Endodermal cell (in vitro differentiated cells): ENCODE data around the gene CAMSAP1. TPM values are rescaled to one million over a fixed set of nuclear protein-coding genes. Genes with fewer than 3 reads are reported as not detected.
"Not testable (repeated sequence)": the region's sequence is repeated elsewhere in the genome, so short reads cannot be mapped to it uniquely, and the experiment has no call there.

Experiments
- DNase-seq: peaks from one replicate; pipeline ENCODE4 v3.0.0-alpha.2; 2017
- H3K27ac ChIP-seq: 2 replicates; pipeline ENCODE4 v1.5.1; 2013; ENCODE audit warnings: mild to moderate bottlenecking, low read depth, low read length, moderate library complexity
- H3K27me3 ChIP-seq: 2 replicates; pipeline ENCODE4 v1.6.1; 2013; ENCODE audit warnings: mild to moderate bottlenecking, low read length, moderate library complexity; ENCODE audit not compliant: insufficient read depth, control insufficient read depth, poor library complexity, severe bottlenecking
- H3K36me3 ChIP-seq: 2 replicates; pipeline ENCODE4 v1.7.0; 2013; ENCODE audit warnings: mild to moderate bottlenecking, low read length, moderate library complexity; ENCODE audit not compliant: control insufficient read depth, insufficient read depth
- H3K4me1 ChIP-seq: one replicate; pipeline ENCODE4 v1.7.0; 2013; ENCODE audit warnings: low read length; ENCODE audit not compliant: control insufficient read depth, insufficient read depth
- H3K4me3 ChIP-seq: 2 replicates; pipeline ENCODE4 v1.5.1; 2013; ENCODE audit warnings: mild to moderate bottlenecking, low read length, moderate library complexity
- H3K9ac ChIP-seq: 2 replicates; pipeline ENCODE4 v1.6.1; 2013; ENCODE audit warnings: mild to moderate bottlenecking, low read length, moderate library complexity; ENCODE audit not compliant: poor library complexity, severe bottlenecking; ENCODE audit errors: extremely low read depth
- H3K9me3 ChIP-seq: 2 replicates; pipeline ENCODE4 v1.6.1; 2013; ENCODE audit warnings: mild to moderate bottlenecking, low read length, moderate library complexity; ENCODE audit not compliant: control insufficient read depth
- H3K27ac Mint-ChIP-seq: 2 replicates; pipeline ENCODE4 v1.8.0; 2020; ENCODE audit warnings: mixed read lengths
- H3K27me3 Mint-ChIP-seq: 2 replicates; pipeline ENCODE4 v1.8.0; 2021; ENCODE audit warnings: mild to moderate bottlenecking, mixed read lengths; ENCODE audit not compliant: insufficient read depth
- H3K36me3 Mint-ChIP-seq: 2 replicates; pipeline ENCODE4 v1.8.0; 2020; ENCODE audit warnings: low read depth, mixed read lengths
- H3K4me1 Mint-ChIP-seq: 2 replicates; pipeline ENCODE4 v1.8.0; 2020; ENCODE audit warnings: mixed read lengths
- H3K4me3 Mint-ChIP-seq: 2 replicates; pipeline ENCODE4 v1.8.0; 2020; ENCODE audit warnings: mild to moderate bottlenecking, moderate library complexity, mixed read lengths
- H3K9me3 Mint-ChIP-seq: 2 replicates; pipeline ENCODE4 v1.8.0; 2020; ENCODE audit warnings: mild to moderate bottlenecking, mixed read lengths
- WGBS, 2 experiments: methylation state at CpG; one replicate each; pipeline versions ENCODE4 v1.1.5 to v1.1.7; 2013; ENCODE audit warnings: missing lambda C conversion rate in 2 of 2, mixed read lengths in 1 of 2; ENCODE audit not compliant: insufficient coverage in 1 of 2, insufficient read length in 1 of 2; 5-methylcytosine and 5-hydroxymethylcytosine counted together
- total RNA-seq, 2 donors: library from RNA; stranded (reverse); fragmentation: NEBNext Ultra II Directional in 1 of 2; extraction: Animal tissue kit (Norgen Biotek cat#: 25700) in 1 of 2; gene quantifications; 2 replicates in 1 of 2; 3 replicates in 1 of 2; pipeline ENCODE4 v1.2.1, GENCODE V29; 2021
- TF ChIP-seq, protein P1 (sequence below): fragments of 200-600 bp; sonication (generic); conservative IDR thresholded peaks from 2 replicates; pipeline ENCODE4 v1.5.0; 2021; ENCODE audit warnings: antibody characterized with exemption, mild to moderate bottlenecking

Gene CAMSAP1
- total RNA-seq, 2 donors from 2014 or later = 40.1 to 43.1 TPM

DNA sequence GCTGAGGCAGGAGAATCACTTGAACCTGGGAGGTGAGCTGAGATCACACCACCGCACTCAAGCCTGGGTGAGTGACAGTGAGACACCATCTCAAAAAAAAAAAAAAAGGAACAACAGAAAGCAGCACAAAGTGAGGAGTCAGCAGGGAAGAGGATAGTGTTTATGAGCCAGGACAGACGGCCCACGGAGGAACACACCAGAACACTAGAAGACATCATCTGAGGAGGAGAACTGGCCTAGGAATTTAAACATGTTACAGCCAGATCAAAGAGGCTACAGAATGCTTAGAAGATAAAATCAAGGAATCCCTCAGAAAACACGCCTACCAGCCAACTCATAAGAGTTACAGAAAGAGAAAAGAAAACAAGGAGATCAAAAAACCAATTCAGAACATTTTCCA, 41.6 kb upstream of the CAMSAP1 start:
- Histone ChIP-seq H3K27ac (peak overlapping the region; percentile 17), H3K4me3 (no peak overlapping the region), H3K9me3 (no peaks in the 10 kb centered on the region), H3K4me1 (no peaks in the 10 kb centered on the region), H3K9ac (no peak overlapping the region), H3K36me3 (peaks cover 39% of the 10 kb centered on the region), H3K27me3 (no peaks in the 10 kb centered on the region)
- peaks cover 59% of the 10 kb centered on the region for H3K36me3 Mint-ChIP-seq
- H3K27ac Mint-ChIP-seq = peak overlapping the region; percentile 2
- no peaks in the 10 kb centered on the region for H3K27me3 Mint-ChIP-seq
- TF ChIP-seq, protein P1, sequence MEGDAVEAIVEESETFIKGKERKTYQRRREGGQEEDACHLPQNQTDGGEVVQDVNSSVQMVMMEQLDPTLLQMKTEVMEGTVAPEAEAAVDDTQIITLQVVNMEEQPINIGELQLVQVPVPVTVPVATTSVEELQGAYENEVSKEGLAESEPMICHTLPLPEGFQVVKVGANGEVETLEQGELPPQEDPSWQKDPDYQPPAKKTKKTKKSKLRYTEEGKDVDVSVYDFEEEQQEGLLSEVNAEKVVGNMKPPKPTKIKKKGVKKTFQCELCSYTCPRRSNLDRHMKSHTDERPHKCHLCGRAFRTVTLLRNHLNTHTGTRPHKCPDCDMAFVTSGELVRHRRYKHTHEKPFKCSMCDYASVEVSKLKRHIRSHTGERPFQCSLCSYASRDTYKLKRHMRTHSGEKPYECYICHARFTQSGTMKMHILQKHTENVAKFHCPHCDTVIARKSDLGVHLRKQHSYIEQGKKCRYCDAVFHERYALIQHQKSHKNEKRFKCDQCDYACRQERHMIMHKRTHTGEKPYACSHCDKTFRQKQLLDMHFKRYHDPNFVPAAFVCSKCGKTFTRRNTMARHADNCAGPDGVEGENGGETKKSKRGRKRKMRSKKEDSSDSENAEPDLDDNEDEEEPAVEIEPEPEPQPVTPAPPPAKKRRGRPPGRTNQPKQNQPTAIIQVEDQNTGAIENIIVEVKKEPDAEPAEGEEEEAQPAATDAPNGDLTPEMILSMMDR = no peak
- H3K4me1 Mint-ChIP-seq = no peaks in the 10 kb centered on the region
- WGBS, 2 experiments = 94 to 100% methylated on average over 3 to 4 of the region's 4 CpGs
- H3K4me3 Mint-ChIP-seq = no peak overlapping the region
- H3K9me3 Mint-ChIP-seq = no peaks in the 10 kb centered on the region
- DNase-seq = no peak

DNA sequence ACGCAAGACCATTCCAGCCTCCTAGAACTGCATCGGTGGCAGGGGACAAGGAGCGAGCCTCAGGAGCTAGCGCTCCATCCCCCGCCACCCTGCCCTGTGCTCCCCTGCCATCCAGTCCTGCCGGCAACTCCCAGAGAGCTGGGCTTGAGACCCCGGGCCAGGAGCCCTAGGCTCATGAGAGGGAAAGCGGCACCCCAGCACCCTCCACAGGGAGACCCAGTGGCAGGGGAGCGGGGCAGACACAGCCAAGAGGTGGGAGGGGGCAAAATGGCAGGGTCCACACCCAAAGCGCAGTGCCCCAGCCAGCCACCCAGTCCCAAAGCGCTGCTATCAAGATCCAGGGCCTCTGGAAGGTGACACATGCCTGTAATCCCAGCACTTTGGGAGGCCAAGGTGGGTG, 41.1 kb upstream of the CAMSAP1 start:
- TF ChIP-seq, protein P1 = no peak
- H3K27ac Mint-ChIP-seq = no peak overlapping the region
- WGBS, 2 experiments = 85 to 100% methylated on average over 1 to 11 of the region's 11 CpGs

DNA sequence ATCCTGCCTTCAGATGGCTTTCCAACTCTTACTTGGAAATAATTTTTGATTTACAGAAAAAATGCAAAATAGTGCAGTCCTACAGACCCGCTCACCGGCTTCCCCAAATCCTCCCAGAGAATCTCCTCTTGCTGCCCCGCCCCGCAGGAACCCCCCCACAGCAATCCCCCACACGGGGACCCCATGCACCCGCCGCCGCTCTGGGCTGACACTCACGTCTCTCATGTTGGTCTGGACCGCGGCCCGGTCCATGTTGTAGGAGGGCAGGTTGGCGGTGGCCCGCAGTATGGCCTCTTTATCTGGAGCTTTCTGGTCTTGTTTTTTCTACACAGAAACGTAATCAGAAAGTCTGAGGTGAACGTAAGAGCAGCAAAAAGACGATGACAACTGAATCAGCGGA, 40.2 kb upstream of the CAMSAP1 start:
- no peaks in the 10 kb centered on the region for H3K9me3 Mint-ChIP-seq
- no peaks in the 10 kb centered on the region for H3K4me1 Mint-ChIP-seq
- peaks cover 63% of the 10 kb centered on the region for H3K36me3 Mint-ChIP-seq
- TF ChIP-seq, protein P1 = no peak
- Histone ChIP-seq H3K27me3 (no peaks in the 10 kb centered on the region), H3K9me3 (no peaks in the 10 kb centered on the region), H3K27ac (no peak overlapping the region), H3K36me3 (peaks cover 44% of the 10 kb centered on the region), H3K4me1 (no peaks in the 10 kb centered on the region), H3K4me3 (no peak overlapping the region), H3K9ac (no peak overlapping the region)
- 90 to 96% methylated on average over 10 to 18 of the region's 18 CpGs for WGBS, 2 experiments
- H3K27me3 Mint-ChIP-seq = no peaks in the 10 kb centered on the region
- no peak overlapping the region for H3K27ac Mint-ChIP-seq
- H3K4me3 Mint-ChIP-seq = no peak overlapping the region
- DNase-seq = no peak

More for the DNA sequence above, 41.1 kb upstream of the CAMSAP1 start:
- Mint-ChIP-seq H3K36me3 (peaks cover 62% of the 10 kb centered on the region), H3K4me1 (no peaks in the 10 kb centered on the region), H3K9me3 (no peaks in the 10 kb centered on the region), H3K4me3 (no peak overlapping the region), H3K27me3 (no peaks in the 10 kb centered on the region)
- Histone ChIP-seq H3K4me1 (no peaks in the 10 kb centered on the region), H3K36me3 (peaks cover 44% of the 10 kb centered on the region), H3K27ac (no peak overlapping the region), H3K4me3 (no peak overlapping the region), H3K9me3 (no peaks in the 10 kb centered on the region), H3K27me3 (no peaks in the 10 kb centered on the region), H3K9ac (no peak overlapping the region)
- no peak for DNase-seq

DNA sequence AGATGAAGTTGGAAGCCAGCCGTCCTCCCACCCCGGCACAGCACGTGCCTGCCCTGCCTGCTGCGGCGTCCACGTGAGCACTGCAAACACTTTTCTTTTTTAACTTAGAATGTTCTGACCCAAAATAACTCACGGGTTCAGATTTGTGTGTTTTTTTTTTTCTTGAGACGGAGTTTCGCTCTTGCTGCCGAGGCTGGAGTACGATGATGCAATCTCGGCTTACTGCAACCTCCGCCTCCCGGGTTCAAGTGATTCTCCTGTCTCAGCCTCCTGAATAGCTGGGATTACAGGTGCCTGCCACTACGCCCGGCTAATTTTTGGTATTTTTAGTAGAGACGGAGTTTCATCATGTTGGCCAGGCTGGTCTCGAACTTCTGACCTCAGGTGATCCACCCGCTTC, 39.8 kb upstream of the CAMSAP1 start:
- not testable (repeated sequence) for H3K27me3 ChIP-seq, H3K4me3 ChIP-seq, H3K4me1 ChIP-seq, H3K4me3 Mint-ChIP-seq, H3K4me1 Mint-ChIP-seq, H3K27ac ChIP-seq, H3K27me3 Mint-ChIP-seq, H3K9me3 Mint-ChIP-seq, H3K9ac ChIP-seq, H3K27ac Mint-ChIP-seq, H3K9me3 ChIP-seq, DNase-seq
- H3K36me3 Mint-ChIP-seq = peaks cover 62% of the 10 kb centered on the region
- 94 to 95% methylated on average over 19 of the region's 19 CpGs for WGBS, 2 experiments
- H3K36me3 ChIP-seq = peaks cover 41% of the 10 kb centered on the region
